Measurements from ENCODE around the gene MLLT3.

Gene MLLT3

GRCh38 chr9:20419533-20419932 lies 202.8 kb downstream of the MLLT3 start:
- no peak for TF ChIP-seq CTCF (IDR thresholded peaks at IDR 0.05; ENCODE audit: borderline replicate concordance, insufficient read depth, low read depth, low read length)
- no peak overlapping the region for H3K4me3 ChIP-seq (ENCODE audit: low read depth, low read length)

- no peak overlapping the region for H3K4me3 ChIP-seq (ENCODE audit: low read depth, low read length)
- no peak for TF ChIP-seq CTCF (IDR thresholded peaks at IDR 0.05; ENCODE audit: borderline replicate concordance, insufficient read depth, low read depth, low read length)
Observed at GRCh38 chr9:20418485-20418884, 203.8 kb downstream of the MLLT3 start.

GRCh38 chr9:20417373-20418080 lies 204.8 kb downstream of the MLLT3 start:
- no peak for TF ChIP-seq CTCF (IDR thresholded peaks at IDR 0.05; ENCODE audit: borderline replicate concordance, insufficient read depth, low read depth, low read length)
- H3K4me3 ChIP-seq (ENCODE audit: low read depth, low read length) = no peak overlapping the region

- no peak for TF ChIP-seq CTCF (IDR thresholded peaks at IDR 0.05; ENCODE audit: borderline replicate concordance, insufficient read depth, low read depth, low read length)
- H3K4me3 ChIP-seq (ENCODE audit: low read depth, low read length) = no peak overlapping the region
Observed at GRCh38 chr9:20414150-20414549, 208.1 kb downstream of the MLLT3 start.

GRCh38 chr9:20409321-20410092 lies 212.8 kb downstream of the MLLT3 start:
- TF ChIP-seq CTCF (IDR thresholded peaks at IDR 0.05; ENCODE audit: borderline replicate concordance, insufficient read depth, low read depth, low read length) = no peak
- no peak overlapping the region for H3K4me3 ChIP-seq (ENCODE audit: low read depth, low read length)

GRCh38 chr9:20408513-20408912 lies 213.8 kb downstream of the MLLT3 start:
- TF ChIP-seq CTCF (IDR thresholded peaks at IDR 0.05; ENCODE audit: borderline replicate concordance, insufficient read depth, low read depth, low read length) = no peak
- H3K4me3 ChIP-seq (ENCODE audit: low read depth, low read length) = no peak overlapping the region

- H3K4me3 ChIP-seq (ENCODE audit: low read depth, low read length) = no peak overlapping the region
- TF ChIP-seq CTCF (IDR thresholded peaks at IDR 0.05; ENCODE audit: borderline replicate concordance, insufficient read depth, low read depth, low read length) = no peak
Observed at GRCh38 chr9:20407013-20407412, 215.3 kb downstream of the MLLT3 start.
